Liver (tissue), 3 donors: ENCODE measurements around the gene SIRT7.

Source experiments
- EGR1 ChIP-seq, 2 donors: IDR thresholded peaks; 2 replicates each; pipeline ENCODE4 v1.6.1; 2016 to 2018; ENCODE audit warnings: antibody characterized with exemption in 2 of 2, low read depth in 2 of 2
- FOXA1 ChIP-seq: IDR thresholded peaks from 2 replicates; pipeline ENCODE4 v1.6.1; 2016; ENCODE audit warnings: antibody characterized with exemption
- GABPA ChIP-seq, 2 donors: IDR thresholded peaks in 1 of 2; conservative IDR thresholded peaks in 1 of 2; 2 replicates each; pipeline ENCODE4 v1.6.1; 2016; ENCODE audit warnings: antibody characterized with exemption in 2 of 2, mild to moderate bottlenecking in 1 of 2, moderate library complexity in 1 of 2
- JUND ChIP-seq, 2 donors: IDR thresholded peaks; 2 replicates each; pipeline ENCODE4 v1.6.1; 2016; ENCODE audit warnings: antibody characterized with exemption in 2 of 2
- RAD21 ChIP-seq, 2 donors: IDR thresholded peaks; 2 replicates each; pipeline ENCODE4 v1.6.1; 2016; ENCODE audit warnings: antibody characterized with exemption in 2 of 2, mild to moderate bottlenecking in 2 of 2
- TAF1 ChIP-seq: conservative IDR thresholded peaks from 2 replicates; pipeline ENCODE4 v1.6.1; 2016; ENCODE audit warnings: antibody characterized with exemption, mild to moderate bottlenecking
- YY1 ChIP-seq: IDR thresholded peaks from 2 replicates; pipeline ENCODE4 v1.6.1; 2016; ENCODE audit warnings: antibody characterized with exemption, mild to moderate bottlenecking
- TF ChIP-seq, protein P1 (sequence below): fragments of 150-350 bp; IDR thresholded peaks from 2 replicates; pipeline ENCODE4 v1.5.1; 2017; ENCODE audit warnings: improper control_type of control experiment, low read depth, low read length; ENCODE audit not compliant: missing input control
- TF ChIP-seq, protein P2 (sequence below): IDR thresholded peaks from 2 replicates; pipeline ENCODE4 v1.6.1; 2016; ENCODE audit warnings: antibody characterized with exemption, mild to moderate bottlenecking
- TF ChIP-seq, protein P3 (sequence below): IDR thresholded peaks from 2 replicates; pipeline ENCODE4 v1.6.1; 2016; ENCODE audit warnings: antibody characterized with exemption
- TF ChIP-seq, protein P4 (sequence below): IDR thresholded peaks from 2 replicates; pipeline ENCODE4 v1.6.1; 2016; ENCODE audit warnings: antibody characterized with exemption
- TF ChIP-seq, protein P5 (sequence below): IDR thresholded peaks from 2 replicates; pipeline ENCODE4 v1.6.1; 2016; ENCODE audit warnings: antibody characterized with exemption
- donor health status: healthy.
- donor health status: healthy.

DNA sequence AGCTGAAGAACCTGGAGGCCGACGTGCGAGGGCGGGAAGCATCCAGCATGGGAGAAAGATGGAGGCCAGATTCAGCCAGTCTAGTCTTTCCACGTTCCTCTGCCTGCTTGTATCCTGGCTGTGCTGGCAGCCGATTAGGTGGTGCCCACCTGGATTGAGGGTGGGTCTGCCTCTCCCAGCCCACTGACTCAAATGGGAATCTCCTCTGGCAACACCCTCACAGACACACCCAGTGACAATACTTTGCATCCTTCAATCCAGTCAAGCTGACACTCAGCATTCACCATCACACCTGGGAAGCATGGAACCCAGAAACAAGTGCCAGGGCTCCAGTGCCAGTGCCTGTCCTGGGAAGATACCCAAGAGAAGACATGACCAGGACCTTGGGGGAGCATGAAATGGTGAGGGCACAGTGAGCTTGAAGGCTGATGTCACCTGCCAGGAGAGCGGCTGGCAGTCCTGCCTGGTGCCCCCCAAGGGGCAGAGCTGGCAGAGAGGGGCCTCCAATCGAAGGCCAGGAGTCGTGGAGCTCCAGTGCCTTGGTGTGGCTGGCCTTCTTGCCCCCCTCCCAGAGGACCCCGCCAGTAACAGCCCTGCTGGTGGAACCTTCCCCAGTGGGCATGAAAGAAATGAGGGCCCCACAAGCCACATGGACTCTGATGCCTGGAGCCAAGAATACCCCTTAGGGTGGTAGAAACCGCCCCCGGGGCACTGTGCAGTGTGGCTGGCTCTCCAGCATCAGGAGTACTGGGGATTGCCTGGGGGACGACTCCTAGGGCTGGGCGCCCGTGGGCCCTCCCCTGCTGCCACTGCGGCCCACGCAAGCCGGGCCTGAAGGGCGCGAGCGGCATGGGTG, 16.6 kb downstream of the SIRT7 start:
- TF ChIP-seq, protein P1, sequence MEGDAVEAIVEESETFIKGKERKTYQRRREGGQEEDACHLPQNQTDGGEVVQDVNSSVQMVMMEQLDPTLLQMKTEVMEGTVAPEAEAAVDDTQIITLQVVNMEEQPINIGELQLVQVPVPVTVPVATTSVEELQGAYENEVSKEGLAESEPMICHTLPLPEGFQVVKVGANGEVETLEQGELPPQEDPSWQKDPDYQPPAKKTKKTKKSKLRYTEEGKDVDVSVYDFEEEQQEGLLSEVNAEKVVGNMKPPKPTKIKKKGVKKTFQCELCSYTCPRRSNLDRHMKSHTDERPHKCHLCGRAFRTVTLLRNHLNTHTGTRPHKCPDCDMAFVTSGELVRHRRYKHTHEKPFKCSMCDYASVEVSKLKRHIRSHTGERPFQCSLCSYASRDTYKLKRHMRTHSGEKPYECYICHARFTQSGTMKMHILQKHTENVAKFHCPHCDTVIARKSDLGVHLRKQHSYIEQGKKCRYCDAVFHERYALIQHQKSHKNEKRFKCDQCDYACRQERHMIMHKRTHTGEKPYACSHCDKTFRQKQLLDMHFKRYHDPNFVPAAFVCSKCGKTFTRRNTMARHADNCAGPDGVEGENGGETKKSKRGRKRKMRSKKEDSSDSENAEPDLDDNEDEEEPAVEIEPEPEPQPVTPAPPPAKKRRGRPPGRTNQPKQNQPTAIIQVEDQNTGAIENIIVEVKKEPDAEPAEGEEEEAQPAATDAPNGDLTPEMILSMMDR: no peak
- TF ChIP-seq RAD21 (IDR thresholded peaks at IDR 0.05) (no peak), EGR1 (IDR thresholded peaks at IDR 0.05; ENCODE audit: low read depth in 2 of 2) (no peak), GABPA (IDR thresholded peaks at IDR 0.05 in 1 of 2, conservative IDR thresholded peaks at IDR 0.05 in 1 of 2) (no peak), JUND (IDR thresholded peaks at IDR 0.05) (no peak), FOXA1 (no peak), TAF1 (no peak), YY1 (no peak)
- TF ChIP-seq, protein P2, sequence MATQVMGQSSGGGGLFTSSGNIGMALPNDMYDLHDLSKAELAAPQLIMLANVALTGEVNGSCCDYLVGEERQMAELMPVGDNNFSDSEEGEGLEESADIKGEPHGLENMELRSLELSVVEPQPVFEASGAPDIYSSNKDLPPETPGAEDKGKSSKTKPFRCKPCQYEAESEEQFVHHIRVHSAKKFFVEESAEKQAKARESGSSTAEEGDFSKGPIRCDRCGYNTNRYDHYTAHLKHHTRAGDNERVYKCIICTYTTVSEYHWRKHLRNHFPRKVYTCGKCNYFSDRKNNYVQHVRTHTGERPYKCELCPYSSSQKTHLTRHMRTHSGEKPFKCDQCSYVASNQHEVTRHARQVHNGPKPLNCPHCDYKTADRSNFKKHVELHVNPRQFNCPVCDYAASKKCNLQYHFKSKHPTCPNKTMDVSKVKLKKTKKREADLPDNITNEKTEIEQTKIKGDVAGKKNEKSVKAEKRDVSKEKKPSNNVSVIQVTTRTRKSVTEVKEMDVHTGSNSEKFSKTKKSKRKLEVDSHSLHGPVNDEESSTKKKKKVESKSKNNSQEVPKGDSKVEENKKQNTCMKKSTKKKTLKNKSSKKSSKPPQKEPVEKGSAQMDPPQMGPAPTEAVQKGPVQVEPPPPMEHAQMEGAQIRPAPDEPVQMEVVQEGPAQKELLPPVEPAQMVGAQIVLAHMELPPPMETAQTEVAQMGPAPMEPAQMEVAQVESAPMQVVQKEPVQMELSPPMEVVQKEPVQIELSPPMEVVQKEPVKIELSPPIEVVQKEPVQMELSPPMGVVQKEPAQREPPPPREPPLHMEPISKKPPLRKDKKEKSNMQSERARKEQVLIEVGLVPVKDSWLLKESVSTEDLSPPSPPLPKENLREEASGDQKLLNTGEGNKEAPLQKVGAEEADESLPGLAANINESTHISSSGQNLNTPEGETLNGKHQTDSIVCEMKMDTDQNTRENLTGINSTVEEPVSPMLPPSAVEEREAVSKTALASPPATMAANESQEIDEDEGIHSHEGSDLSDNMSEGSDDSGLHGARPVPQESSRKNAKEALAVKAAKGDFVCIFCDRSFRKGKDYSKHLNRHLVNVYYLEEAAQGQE: no peak
- TF ChIP-seq, protein P3, sequence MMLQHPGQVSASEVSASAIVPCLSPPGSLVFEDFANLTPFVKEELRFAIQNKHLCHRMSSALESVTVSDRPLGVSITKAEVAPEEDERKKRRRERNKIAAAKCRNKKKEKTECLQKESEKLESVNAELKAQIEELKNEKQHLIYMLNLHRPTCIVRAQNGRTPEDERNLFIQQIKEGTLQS: no peak
- TF ChIP-seq, protein P4, sequence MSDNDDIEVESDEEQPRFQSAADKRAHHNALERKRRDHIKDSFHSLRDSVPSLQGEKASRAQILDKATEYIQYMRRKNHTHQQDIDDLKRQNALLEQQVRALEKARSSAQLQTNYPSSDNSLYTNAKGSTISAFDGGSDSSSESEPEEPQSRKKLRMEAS: no peak
- TF ChIP-seq, protein P5, sequence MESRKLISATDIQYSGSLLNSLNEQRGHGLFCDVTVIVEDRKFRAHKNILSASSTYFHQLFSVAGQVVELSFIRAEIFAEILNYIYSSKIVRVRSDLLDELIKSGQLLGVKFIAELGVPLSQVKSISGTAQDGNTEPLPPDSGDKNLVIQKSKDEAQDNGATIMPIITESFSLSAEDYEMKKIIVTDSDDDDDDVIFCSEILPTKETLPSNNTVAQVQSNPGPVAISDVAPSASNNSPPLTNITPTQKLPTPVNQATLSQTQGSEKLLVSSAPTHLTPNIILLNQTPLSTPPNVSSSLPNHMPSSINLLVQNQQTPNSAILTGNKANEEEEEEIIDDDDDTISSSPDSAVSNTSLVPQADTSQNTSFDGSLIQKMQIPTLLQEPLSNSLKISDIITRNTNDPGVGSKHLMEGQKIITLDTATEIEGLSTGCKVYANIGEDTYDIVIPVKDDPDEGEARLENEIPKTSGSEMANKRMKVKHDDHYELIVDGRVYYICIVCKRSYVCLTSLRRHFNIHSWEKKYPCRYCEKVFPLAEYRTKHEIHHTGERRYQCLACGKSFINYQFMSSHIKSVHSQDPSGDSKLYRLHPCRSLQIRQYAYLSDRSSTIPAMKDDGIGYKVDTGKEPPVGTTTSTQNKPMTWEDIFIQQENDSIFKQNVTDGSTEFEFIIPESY: no peak
